Prostate gland (tissue), 2 donors: ENCODE data around the gene SNRPE.

Experiments used
- POLR2A ChIP-seq: fragments of 450-650 bp; IDR thresholded peaks from one replicate; pipeline ENCODE4 v1.6.1; 2016; ENCODE audit warnings: antibody characterized with exemption, mild to moderate bottlenecking
- POLR2AphosphoS5 ChIP-seq: sonication (generic); formaldehyde crosslinking; IDR thresholded peaks from one replicate; pipeline ENCODE4 v1.6.1; 2017; ENCODE audit warnings: antibody characterized with exemption
- TF ChIP-seq, protein P1 (sequence below), 4 experiments: fragments of 200-600 bp in 2 of 4; fragments of 450-650 bp in 2 of 4; sonication (generic) in 2 of 4; IDR thresholded peaks; 1 replicate in 3 of 4; 2 replicates in 1 of 4; pipeline ENCODE4 v1.5.1; 2016 to 2019; ENCODE audit warnings: antibody characterized with exemption in 4 of 4, mild to moderate bottlenecking in 2 of 4, moderate library complexity in 2 of 4

DNA sequence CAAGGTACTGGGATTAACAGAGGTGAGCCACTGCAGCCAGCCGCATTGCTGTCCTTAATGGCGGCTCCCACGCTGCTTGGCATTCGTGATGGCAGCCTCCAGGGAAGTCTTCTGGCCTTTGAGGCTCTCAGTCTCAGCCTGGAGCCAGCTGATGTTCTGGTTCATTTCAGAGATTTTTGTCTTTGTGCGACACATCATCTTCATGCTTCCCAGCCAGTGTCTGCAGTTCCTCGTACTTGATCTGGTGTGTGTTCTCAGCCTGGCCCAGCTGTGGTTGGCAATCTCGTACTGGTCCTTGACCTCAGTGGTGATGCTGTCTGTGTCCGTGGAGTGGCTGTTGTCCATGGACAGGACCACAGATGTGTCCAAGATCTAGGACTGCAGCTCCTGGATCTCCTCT, 11.7 kb downstream of the SNRPE start:
- TF ChIP-seq, protein P1, sequence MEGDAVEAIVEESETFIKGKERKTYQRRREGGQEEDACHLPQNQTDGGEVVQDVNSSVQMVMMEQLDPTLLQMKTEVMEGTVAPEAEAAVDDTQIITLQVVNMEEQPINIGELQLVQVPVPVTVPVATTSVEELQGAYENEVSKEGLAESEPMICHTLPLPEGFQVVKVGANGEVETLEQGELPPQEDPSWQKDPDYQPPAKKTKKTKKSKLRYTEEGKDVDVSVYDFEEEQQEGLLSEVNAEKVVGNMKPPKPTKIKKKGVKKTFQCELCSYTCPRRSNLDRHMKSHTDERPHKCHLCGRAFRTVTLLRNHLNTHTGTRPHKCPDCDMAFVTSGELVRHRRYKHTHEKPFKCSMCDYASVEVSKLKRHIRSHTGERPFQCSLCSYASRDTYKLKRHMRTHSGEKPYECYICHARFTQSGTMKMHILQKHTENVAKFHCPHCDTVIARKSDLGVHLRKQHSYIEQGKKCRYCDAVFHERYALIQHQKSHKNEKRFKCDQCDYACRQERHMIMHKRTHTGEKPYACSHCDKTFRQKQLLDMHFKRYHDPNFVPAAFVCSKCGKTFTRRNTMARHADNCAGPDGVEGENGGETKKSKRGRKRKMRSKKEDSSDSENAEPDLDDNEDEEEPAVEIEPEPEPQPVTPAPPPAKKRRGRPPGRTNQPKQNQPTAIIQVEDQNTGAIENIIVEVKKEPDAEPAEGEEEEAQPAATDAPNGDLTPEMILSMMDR (IDR thresholded peaks at IDR 0.05) = no peak
- no peak for TF ChIP-seq POLR2AphosphoS5
- TF ChIP-seq POLR2A = no peak
